ENCODE results near the gene RAD54L.
"Not testable (repeated sequence)": the region's sequence is repeated elsewhere in the genome, so short reads cannot be mapped to it uniquely, and the experiment has no call there.

DNA sequence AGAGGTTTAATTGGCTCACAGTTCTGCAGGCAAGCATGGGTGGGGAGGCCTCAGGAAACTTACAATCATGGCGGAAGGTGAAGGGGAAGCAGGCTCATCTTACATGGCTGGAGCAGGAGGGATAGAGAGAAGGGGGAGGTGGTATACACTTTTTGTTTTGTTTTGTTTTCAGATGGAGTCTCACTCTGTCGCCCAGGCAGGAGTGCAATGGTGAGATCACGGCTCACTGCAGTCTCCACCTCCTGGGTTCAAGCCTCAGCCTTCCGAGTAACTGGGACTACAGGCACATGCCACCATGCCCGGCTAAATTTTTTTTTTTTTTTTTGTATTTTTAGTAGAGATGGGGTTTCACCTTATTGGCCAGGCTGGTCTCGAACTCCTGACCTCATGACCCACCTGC is 74.6 kb downstream of the RAD54L start:
- not testable (repeated sequence) for TF ChIP-seq EZH2 (IDR thresholded peaks at IDR 0.05); POLR2AphosphoS5 (IDR thresholded peaks at IDR 0.05; ENCODE audit: borderline replicate concordance, low read depth, low read length); FOXP2 (optimal IDR thresholded peaks at IDR 0.05; ENCODE audit: control extremely low read depth, extremely low read length, insufficient read depth)
